ENCODE measurements around the gene SMARCC1. TPM values are rescaled to one million over a fixed set of nuclear protein-coding genes. Genes with fewer than 3 reads are reported as not detected.
"Not testable (repeated sequence)": the region's sequence is repeated elsewhere in the genome, so short reads cannot be mapped to it uniquely, and the experiment has no call there.

SMARCC1 gene
- 21.4 and 32.6 TPM in 2 replicates for total RNA-seq (2014; rRNA removed; shearing (Covaris generic); ENCODE audit: low replicate concordance)

- DNase-seq (ENCODE audit: low read depth), result peak; percentile 90
- in situ Hi-C loops (cut with HindIII; ENCODE audit: low pct_unique_long_range_greater_than_20kb, low sequenced_read_pairs), result no loop called here
Measured at GRCh38 chr3:47781685-47782445, at the start of gene SMARCC1. TSS of gene SMARCC1 (minus strand) at chr3:47781893. CDS start at chr3:47781797, 96 bp downstream.

- in situ Hi-C loops (cut with HindIII; ENCODE audit: low pct_unique_long_range_greater_than_20kb, low sequenced_read_pairs); DNase-seq (ENCODE audit: low read depth): not testable (repeated sequence)
Measured at GRCh38 chr3:47829482-47829881, 47.8 kb upstream of the SMARCC1 start.

DNA sequence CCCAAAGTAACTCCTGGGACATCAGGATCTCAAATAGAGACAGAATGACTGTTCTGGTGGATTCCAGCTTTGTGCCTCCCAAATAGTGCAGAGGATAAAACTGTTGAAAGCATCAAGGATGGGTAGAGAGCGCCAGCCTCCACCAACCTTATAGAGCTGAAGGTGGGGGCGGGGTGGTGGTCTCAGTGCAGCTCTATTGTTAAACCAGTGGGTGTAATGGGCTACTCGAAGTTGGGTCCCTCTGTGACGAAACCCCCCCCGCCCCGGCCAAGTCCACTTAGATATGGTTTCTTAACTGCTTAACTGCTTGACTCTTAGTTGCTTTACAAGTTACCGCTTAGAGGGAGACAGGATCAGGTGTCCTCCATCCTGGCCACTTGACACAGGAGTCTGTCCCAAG is 43.9 kb upstream of the SMARCC1 start:
- in situ Hi-C loops (cut with HindIII; ENCODE audit: low pct_unique_long_range_greater_than_20kb, low sequenced_read_pairs), result no loop called here
- no peak for DNase-seq (ENCODE audit: low read depth)

DNA sequence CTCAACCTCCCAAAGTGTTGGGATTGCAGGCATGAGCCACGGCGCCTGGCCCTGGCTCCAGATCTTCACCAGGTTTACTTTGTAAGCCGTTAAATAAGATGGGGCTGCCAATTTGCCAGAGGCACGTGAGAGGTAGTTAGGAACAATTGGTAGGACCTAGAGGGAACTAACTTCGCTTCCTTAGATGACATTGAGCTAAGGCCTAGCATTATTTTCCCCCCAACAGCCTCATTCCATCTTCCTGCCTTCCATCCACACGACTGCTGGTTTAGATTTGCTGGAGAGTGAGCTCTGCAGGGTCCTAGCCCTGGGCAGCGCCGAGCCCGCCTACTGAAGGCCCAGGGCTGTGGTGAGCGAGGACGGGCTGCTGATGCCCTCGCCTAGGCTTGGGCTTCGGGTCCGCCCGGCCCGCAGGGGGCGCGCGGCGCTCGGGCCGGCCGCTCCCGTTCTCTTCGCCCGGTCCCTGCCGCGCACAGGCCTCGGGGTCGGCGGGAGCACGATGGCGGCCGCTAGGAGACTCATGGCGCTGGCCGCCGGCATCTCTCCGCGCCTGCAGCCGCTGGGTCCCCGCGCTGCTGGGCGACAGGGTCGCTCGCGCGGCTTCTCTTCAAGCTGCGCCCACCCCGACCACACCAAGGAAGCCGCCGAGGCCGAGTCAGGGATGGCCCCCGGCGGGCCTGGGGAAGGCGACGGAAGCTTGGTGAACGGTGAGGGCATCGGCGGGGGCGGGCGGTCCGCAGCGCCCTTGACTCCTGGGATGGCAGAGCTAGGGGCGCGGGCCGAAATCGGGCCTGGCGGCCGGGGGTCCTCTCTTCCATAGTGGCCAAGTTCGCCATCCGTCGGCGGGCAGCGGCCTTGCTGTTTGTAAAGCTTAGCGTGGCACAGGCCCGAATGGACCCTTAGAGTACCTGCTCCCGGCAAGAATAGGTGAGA is 43.1 kb upstream of the SMARCC1 start:
- DNase-seq (ENCODE audit: low read depth), result peak; percentile 76
- in situ Hi-C loops (cut with HindIII; ENCODE audit: low pct_unique_long_range_greater_than_20kb, low sequenced_read_pairs), result no loop called here

- no peak for DNase-seq (ENCODE audit: low read depth)
- in situ Hi-C loops (cut with HindIII; ENCODE audit: low pct_unique_long_range_greater_than_20kb, low sequenced_read_pairs), result no loop called here
Measured at GRCh38 chr3:47817609-47818008, 35.9 kb upstream of the SMARCC1 start.

GRCh38 chr3:47813551-47814177 is 32.0 kb upstream of the SMARCC1 start:
- DNase-seq (ENCODE audit: low read depth), result no peak
- in situ Hi-C loops (cut with HindIII; ENCODE audit: low pct_unique_long_range_greater_than_20kb, low sequenced_read_pairs), result no loop called here

GRCh38 chr3:47804577-47804976 is 22.9 kb upstream of the SMARCC1 start:
- no peak for DNase-seq (ENCODE audit: low read depth)
- in situ Hi-C loops (cut with HindIII; ENCODE audit: low pct_unique_long_range_greater_than_20kb, low sequenced_read_pairs), result no loop called here

DNA sequence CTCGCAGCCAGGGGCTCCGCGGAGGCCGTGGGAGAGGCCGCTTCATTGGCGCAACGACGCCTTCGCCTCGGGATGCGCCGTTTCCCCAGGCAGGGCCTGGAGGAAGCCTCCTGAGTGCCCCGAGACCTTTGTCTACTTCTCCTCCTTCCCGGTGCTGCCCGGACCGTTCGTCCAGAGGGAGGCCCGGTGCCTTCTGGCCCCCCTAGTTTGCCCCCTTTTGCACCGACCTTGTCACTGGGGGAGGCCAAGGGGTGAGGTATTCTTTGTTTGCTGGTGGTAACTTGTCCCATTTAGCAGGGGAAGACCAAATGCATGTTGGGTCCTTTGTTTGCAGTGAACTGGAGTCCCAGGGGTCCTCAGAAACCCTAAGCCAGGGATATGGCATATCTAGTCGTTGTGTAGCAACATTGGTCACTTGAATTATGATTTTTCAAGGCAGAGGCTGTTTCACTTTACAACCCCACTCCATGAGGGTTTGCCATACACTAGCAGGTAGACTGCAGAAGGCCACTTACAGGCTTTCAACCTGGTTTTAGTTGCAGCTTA is 21.9 kb upstream of the SMARCC1 start:
- in situ Hi-C loops (cut with HindIII; ENCODE audit: low pct_unique_long_range_greater_than_20kb, low sequenced_read_pairs), result no loop called here
- no peak for DNase-seq (ENCODE audit: low read depth)

DNA sequence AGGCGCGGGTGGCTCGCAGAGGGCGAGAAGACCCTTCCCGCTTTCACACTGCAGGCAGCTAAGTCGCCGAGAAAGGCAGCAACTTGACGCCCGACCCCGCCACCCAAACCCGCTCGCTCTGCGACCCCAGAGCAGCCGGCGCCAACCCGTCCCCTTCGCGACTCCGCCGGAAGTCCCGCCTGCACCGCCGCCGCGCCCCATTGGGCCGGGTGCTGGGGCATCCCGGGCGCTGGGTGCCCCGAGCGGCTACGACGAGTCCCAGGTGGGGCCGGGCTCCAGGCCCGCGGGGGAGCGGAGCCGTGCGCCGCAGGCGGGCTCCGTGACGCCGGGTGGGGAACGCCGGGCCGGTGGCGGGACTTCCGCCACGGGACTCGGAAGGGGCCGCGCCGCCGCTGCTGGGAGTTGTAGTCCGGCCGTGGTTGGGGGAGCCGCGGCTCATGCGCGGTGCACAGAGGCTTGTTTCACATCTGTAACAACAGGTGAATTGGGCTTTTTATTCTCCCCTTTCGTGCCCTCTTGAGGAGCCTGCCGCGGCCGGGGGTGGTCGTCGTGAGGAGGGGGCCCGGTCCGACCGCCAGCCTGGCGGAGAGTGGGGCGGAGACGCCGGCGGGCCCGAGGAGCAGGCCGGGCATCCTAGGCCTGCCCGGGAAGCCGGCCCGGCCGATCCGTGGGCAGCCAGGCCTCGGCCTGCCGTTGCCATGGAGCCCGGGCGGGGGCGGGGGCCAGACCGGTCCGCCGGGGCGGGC is 21.2 kb upstream of the SMARCC1 start, which contains the start of gene DHX30:
TSS of gene DHX30 (plus strand) at position 405 of the 746 bp plus-strand sequence. CDS start 7,546 bp downstream, outside the sequence.
- in situ Hi-C loops (cut with HindIII; ENCODE audit: low pct_unique_long_range_greater_than_20kb, low sequenced_read_pairs), result no loop called here
- peak; percentile 81 for DNase-seq (ENCODE audit: low read depth)

GRCh38 chr3:47799733-47800132 is 18.0 kb upstream of the SMARCC1 start:
- no peak for DNase-seq (ENCODE audit: low read depth)
- in situ Hi-C loops (cut with HindIII; ENCODE audit: low pct_unique_long_range_greater_than_20kb, low sequenced_read_pairs), result no loop called here

GRCh38 chr3:47794544-47794943 is 12.9 kb upstream of the SMARCC1 start:
- no peak for DNase-seq (ENCODE audit: low read depth)
- in situ Hi-C loops (cut with HindIII; ENCODE audit: low pct_unique_long_range_greater_than_20kb, low sequenced_read_pairs), result no loop called here

DNA sequence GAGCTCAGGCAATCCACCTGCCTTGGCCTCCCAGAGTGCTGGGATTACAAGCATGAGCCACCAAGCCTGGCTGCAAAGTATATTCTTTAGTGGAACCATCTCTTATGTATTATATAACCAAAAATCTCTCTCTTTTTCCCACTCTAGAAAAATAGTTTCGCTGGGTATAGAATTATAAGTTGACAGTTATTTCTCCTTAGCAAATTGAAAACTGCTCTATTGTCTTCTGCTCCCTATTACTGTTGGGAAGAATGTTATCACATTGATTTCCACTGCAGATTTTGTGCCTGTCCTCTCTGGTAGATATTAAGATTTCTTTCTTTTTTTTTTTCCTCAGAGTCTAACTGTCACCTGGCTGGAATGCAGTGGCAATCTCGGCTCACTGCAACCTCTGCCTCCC is 11.0 kb upstream of the SMARCC1 start:
- in situ Hi-C loops (cut with HindIII; ENCODE audit: low pct_unique_long_range_greater_than_20kb, low sequenced_read_pairs), result no loop called here
- DNase-seq (ENCODE audit: low read depth), result no peak

- in situ Hi-C loops (cut with HindIII; ENCODE audit: low pct_unique_long_range_greater_than_20kb, low sequenced_read_pairs), result no loop called here
- DNase-seq (ENCODE audit: low read depth), result no peak
Measured at GRCh38 chr3:47791193-47791855, 9.6 kb upstream of the SMARCC1 start.

DNA sequence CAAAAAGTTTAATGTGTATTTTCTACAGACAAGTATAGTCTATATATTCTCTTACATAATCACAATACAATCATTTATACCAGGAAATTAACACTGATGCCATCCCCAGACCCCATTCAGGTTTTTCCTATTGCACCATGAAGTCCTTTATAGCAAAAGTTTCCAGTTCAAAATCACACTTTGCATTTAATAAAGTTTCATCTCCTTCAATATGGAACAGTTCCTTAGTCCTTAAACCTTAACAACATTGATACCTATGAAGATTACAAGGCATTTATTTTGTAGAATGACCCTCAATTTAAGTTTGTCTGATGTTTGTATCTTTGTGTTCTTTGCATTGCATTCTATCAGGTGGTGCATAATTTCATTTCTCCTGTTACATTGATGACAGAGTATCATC is 2.0 kb upstream of the SMARCC1 start:
- in situ Hi-C loops (cut with HindIII; ENCODE audit: low pct_unique_long_range_greater_than_20kb, low sequenced_read_pairs), result no loop called here
- DNase-seq (ENCODE audit: low read depth), result no peak

DNA sequence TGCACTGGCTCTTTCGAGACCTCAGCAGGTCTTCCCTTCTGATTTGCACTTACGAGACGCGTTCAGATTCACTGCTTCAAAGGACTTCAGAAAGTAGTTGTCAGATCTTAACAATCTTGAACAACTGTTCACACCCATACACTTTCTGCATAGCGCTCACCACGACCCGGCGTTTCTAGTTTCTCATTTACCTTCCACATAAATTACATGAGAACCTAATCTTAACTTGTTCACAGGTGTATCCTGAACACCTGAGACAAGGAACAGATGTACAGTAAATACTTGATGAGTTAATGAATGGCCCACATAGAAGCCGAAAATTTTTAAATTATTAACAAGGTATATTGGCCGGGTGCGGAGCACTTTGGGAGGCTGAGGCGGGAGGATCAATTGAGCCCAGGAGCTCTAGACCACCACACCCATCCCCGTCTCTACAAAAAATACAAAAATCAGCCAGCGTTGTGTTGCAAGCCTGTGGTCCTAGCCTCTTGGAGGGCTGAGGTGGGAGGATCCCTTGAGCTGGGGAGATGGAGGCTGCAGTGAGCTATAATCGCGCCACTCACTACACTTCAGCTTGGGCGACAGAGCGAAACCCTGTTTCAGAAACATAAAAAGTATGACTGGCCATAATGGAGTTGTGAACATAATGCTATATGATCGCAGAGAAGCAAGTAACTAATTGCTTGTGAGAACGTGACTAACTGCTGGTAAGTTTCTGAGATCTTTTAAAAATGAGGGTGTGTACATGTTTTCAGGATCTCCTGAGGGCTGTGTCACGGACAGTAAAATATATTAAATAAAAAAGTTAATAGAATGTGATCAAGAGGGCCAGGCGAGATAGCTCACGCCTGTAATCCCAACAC is 984 bp upstream of the SMARCC1 start:
- DNase-seq (ENCODE audit: low read depth), result peak; percentile 44
- in situ Hi-C loops (cut with HindIII; ENCODE audit: low pct_unique_long_range_greater_than_20kb, low sequenced_read_pairs), result no loop called here
